Measurements from ENCODE around the gene PAX5. TPM values are rescaled to one million over a fixed set of nuclear protein-coding genes. Genes with fewer than 3 reads are reported as not detected.

PAX5 gene
- total RNA-seq, 4 donors from 2014 or later: 0.55 TPM; not detected in 3

DNA sequence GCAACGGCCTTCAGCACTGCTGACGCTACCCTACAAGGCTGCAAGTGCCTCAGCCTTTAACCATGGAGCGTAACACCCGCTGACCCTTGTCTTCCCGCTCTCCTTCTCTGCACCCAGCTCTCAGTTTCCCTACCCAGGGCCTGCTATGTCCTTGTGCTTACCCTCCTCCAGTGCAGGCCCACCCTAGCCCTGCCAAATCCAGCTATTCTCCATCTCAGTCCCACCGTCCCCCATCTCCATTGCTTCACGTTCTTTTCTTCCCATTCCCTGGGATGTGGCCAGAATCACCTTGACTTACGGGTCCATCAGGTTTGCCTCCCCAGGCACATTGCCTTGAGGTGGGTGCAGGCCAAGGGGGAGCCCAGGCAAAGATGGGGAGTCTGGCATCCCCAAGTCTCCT lies 91.2 kb downstream of the PAX5 start:
- Histone ChIP-seq H3K36me3 (no peaks in the 10 kb centered on the region), H3K4me1 (no peaks in the 10 kb centered on the region), H3K9me3 (no peaks in the 10 kb centered on the region), H3K27ac (no peak overlapping the region), H3K4me3 (no peak overlapping the region), H3K27me3 (no peaks in the 10 kb centered on the region)
- intact Hi-C loops (cut with DNase I; ENCODE audit: low total_unique reads): no loop called here
- no peak for DNase-seq
- TF ChIP-seq, protein P1, sequence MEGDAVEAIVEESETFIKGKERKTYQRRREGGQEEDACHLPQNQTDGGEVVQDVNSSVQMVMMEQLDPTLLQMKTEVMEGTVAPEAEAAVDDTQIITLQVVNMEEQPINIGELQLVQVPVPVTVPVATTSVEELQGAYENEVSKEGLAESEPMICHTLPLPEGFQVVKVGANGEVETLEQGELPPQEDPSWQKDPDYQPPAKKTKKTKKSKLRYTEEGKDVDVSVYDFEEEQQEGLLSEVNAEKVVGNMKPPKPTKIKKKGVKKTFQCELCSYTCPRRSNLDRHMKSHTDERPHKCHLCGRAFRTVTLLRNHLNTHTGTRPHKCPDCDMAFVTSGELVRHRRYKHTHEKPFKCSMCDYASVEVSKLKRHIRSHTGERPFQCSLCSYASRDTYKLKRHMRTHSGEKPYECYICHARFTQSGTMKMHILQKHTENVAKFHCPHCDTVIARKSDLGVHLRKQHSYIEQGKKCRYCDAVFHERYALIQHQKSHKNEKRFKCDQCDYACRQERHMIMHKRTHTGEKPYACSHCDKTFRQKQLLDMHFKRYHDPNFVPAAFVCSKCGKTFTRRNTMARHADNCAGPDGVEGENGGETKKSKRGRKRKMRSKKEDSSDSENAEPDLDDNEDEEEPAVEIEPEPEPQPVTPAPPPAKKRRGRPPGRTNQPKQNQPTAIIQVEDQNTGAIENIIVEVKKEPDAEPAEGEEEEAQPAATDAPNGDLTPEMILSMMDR (IDR thresholded peaks at IDR 0.05): no peak
- no peak for TF ChIP-seq POLR2A (IDR thresholded peaks at IDR 0.05)

- Histone ChIP-seq H3K4me1 (no peaks in the 10 kb centered on the region), H3K36me3 (no peaks in the 10 kb centered on the region), H3K27ac (no peak overlapping the region), H3K27me3 (no peaks in the 10 kb centered on the region), H3K9me3 (no peaks in the 10 kb centered on the region), H3K4me3 (no peak overlapping the region)
- DNase-seq: no peak
- intact Hi-C loops (cut with DNase I; ENCODE audit: low total_unique reads): no loop called here
- TF ChIP-seq POLR2A (IDR thresholded peaks at IDR 0.05): no peak
- TF ChIP-seq, protein P1 (IDR thresholded peaks at IDR 0.05): no peak
These were observed 92.6 kb downstream of the PAX5 start for GRCh38 chr9:36941441-36941840.

DNA sequence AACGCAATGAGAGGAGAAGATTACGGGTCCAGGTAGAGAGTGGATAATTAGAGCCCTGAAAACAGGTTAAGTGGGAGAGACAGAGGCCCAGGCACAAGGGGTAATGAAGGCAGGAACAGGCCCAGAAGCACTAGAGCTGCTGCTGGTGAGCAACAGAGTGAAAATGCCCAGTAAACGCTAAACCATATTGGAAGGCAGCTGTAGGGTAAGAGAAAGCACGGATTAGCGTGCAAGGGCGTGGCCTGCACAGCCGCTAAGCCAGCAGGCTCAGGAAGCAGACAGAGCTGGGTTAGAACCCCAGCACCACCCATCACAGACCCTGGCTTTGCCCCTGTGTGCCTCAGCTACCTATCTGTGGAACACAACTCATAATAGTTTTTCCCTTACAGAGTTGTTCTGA lies 93.2 kb downstream of the PAX5 start:
- H3K27me3 ChIP-seq: no peaks in the 10 kb centered on the region
- H3K36me3 ChIP-seq: no peaks in the 10 kb centered on the region
- no peaks in the 10 kb centered on the region for H3K4me1 ChIP-seq
- no peak overlapping the region for H3K4me3 ChIP-seq
- DNase-seq: no peak
- intact Hi-C loops (cut with DNase I; ENCODE audit: low total_unique reads): no loop called here
- TF ChIP-seq, protein P1 (IDR thresholded peaks at IDR 0.05): no peak
- no peak for TF ChIP-seq POLR2A (IDR thresholded peaks at IDR 0.05)
- no peaks in the 10 kb centered on the region for H3K9me3 ChIP-seq
- no peak overlapping the region for H3K27ac ChIP-seq

GRCh38 chr9:36940500-36940853 lies 93.6 kb downstream of the PAX5 start:
- intact Hi-C loops (cut with DNase I; ENCODE audit: low total_unique reads): no loop called here
- no peaks in the 10 kb centered on the region for H3K9me3 ChIP-seq
- H3K4me1 ChIP-seq: no peaks in the 10 kb centered on the region
- no peaks in the 10 kb centered on the region for H3K27me3 ChIP-seq
- H3K36me3 ChIP-seq: no peaks in the 10 kb centered on the region
- no peak overlapping the region for H3K4me3 ChIP-seq
- TF ChIP-seq POLR2A (IDR thresholded peaks at IDR 0.05): no peak
- TF ChIP-seq, protein P1 (IDR thresholded peaks at IDR 0.05): no peak
- DNase-seq: no peak
- no peak overlapping the region for H3K27ac ChIP-seq

DNA sequence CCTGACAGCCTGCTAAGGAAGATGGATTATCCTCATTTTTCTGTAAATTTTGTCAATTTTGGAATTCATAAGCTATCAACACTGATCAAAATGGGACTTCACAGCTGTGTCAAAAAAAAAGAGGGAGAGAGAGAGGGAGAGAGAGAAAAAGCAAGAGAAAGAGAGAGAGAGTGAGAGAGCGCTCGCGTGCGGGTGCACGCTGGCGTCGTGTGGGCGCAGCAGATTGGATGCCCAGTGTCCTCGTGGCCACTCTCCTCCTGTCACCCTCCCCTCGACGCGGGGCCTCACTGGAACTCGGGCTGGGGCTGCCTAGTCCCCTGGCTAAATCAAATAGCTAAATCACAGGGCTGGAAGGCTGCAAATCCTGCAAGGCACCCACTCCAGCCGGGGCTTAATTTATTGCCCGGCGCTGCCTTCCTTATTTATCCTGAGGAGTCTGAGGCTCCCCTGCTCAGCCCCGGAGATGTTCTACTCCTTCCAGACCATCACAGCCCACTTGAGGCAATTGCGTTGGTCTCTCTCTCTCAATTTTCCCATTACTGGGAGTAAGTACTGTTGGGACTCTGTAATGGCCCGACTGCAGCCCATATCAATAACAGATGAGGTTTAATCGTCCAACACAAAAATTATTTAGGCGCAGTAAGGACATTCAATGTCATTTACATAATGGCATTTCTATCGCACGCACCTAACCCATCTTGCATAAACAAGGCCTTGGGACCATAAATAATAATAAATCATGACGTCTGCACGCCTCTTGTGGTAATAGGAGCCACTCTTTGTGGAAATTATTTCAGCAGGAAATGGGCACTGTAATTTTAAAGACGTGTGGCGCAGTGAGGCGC lies 94.2 kb downstream of the PAX5 start:
- H3K4me3 ChIP-seq: no peak overlapping the region
- H3K9me3 ChIP-seq: no peaks in the 10 kb centered on the region
- DNase-seq: no peak
- TF ChIP-seq POLR2A (IDR thresholded peaks at IDR 0.05): no peak
- TF ChIP-seq, protein P1 (IDR thresholded peaks at IDR 0.05): no peak
- no peaks in the 10 kb centered on the region for H3K4me1 ChIP-seq
- no peaks in the 10 kb centered on the region for H3K36me3 ChIP-seq
- no peaks in the 10 kb centered on the region for H3K27me3 ChIP-seq
- intact Hi-C loops (cut with DNase I; ENCODE audit: low total_unique reads): no loop called here
- no peak overlapping the region for H3K27ac ChIP-seq

Data from uterus (tissue), 4 donors.